HG02938 (cell line): ENCODE measurements around the gene TMEM119.

Experiments used
- ATAC-seq: cut with Tn5 transposase; IDR thresholded peaks from one replicate; pipeline ENCODE4 v1.9.1; 2021; ENCODE audit warnings: mild to moderate bottlenecking, moderate library complexity; ENCODE audit not compliant: unreplicated experiment

TMEM119 gene

GRCh38 chr12:108542320-108542719 is 55.6 kb downstream of the TMEM119 start:
- no peak for ATAC-seq
